OCI-LY3 (cell line): Measurements from ENCODE around the gene PPP1R37.

ENCODE experiments used
- H2AFZ ChIP-seq: fragments of 200-600, 300-600 bp; shearing (Covaris generic); 2 replicates; pipeline ENCODE4 v1.6.0; 2014; ENCODE audit warnings: antibody characterized with exemption, low read depth, low read length
- H3K27ac ChIP-seq: fragments of 200-600, 300-600 bp; sonication (generic); 2 replicates; pipeline ENCODE4 v1.5.1; 2014; ENCODE audit warnings: mild to moderate bottlenecking, low read length, moderate library complexity, mixed read lengths
- H3K27me3 ChIP-seq: fragments of 200-600, 300-600 bp; sonication (generic); 2 replicates; pipeline ENCODE4 v1.6.1; 2014; ENCODE audit warnings: low read depth, low read length, mixed read lengths
- H3K36me3 ChIP-seq: fragments of 200-600, 300-600 bp; sonication (generic); replicated peaks from 2 replicates; pipeline ENCODE3; 2014; ENCODE audit warnings: low read depth, low read length, mixed read lengths
- H3K4me1 ChIP-seq: fragments of 300-600, 200-600 bp; sonication (generic); 2 replicates; pipeline ENCODE4 v1.6.1; 2014; ENCODE audit warnings: low read length, mixed read lengths
- H3K4me2 ChIP-seq: fragments of 200-600, 300-600 bp; sonication (generic); 2 replicates; pipeline ENCODE4 v1.6.1; 2014; ENCODE audit warnings: low read length, mixed read lengths
- H3K4me3 ChIP-seq: fragments of 300-600, 200-600 bp; sonication (generic); 2 replicates; pipeline ENCODE4 v1.5.1; 2014; ENCODE audit warnings: antibody characterized with exemption, mild to moderate bottlenecking, low read length, moderate library complexity
- H3K79me2 ChIP-seq: fragments of 300-600, 200-600 bp; shearing (Covaris generic); 2 replicates; pipeline ENCODE4 v1.6.1; 2014; ENCODE audit warnings: mild to moderate bottlenecking, low read length, mixed read lengths
- H3K9ac ChIP-seq: fragments of 300-600, 200-600 bp; shearing (Covaris generic); 2 replicates; pipeline ENCODE4 v1.6.0; 2014; ENCODE audit warnings: mild to moderate bottlenecking, low read length, moderate library complexity
- H3K9me3 ChIP-seq: fragments of 200-600, 300-600 bp; shearing (Covaris generic); 2 replicates; pipeline ENCODE4 v1.6.1; 2014; ENCODE audit warnings: low read length, mixed read lengths; ENCODE audit not compliant: insufficient read depth
- H4K20me1 ChIP-seq: fragments of 200-600, 300-600 bp; sonication (generic); 2 replicates; pipeline ENCODE4 v1.6.1; 2016; ENCODE audit warnings: low read length, mixed read lengths; ENCODE audit not compliant: insufficient read depth
- EZH2phosphoT487 ChIP-seq: fragments of 200-600 bp; shearing (Covaris generic); IDR thresholded peaks from 2 replicates; pipeline ENCODE4 v1.6.1; 2018; ENCODE audit warnings: antibody characterized with exemption, mixed run types, low read depth
- TF ChIP-seq, protein P1 (sequence below): fragments of 200-600, 300-600 bp; sonication (generic); IDR thresholded peaks from 2 replicates; pipeline ENCODE4 v1.5.1; 2014; ENCODE audit warnings: antibody characterized with exemption, low read length, low read depth

Gene PPP1R37

DNA sequence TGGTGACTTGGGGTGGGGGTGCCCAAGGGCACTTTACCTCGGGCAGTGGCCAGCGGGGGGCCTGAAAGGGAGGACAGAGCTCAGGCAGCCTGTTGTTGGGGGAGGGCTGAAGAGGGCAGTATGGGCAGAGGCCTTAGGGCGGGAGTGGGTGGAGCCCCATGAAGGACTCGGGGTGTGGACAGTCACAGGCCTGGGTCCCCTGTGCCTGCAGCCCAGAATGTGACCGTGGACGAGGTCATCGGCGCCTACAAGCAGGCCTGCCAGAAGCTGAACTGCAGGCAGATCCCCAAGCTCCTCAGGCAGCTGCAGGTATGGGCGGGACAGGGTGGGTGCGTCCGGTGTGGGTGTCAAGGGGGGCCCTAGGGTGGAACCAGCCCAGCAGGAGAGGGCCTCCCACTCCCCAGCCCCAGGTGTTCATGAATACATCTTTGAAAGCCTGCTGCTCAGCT lies 45.3 kb downstream of the PPP1R37 start:
- H3K9me3 ChIP-seq = no peaks in the 10 kb centered on the region
- H3K4me2 ChIP-seq = peak overlapping the region; percentile 95
- no peaks in the 10 kb centered on the region for H3K27me3 ChIP-seq
- peaks cover 2% of the 10 kb centered on the region for H3K36me3 ChIP-seq
- TF ChIP-seq, protein P1, sequence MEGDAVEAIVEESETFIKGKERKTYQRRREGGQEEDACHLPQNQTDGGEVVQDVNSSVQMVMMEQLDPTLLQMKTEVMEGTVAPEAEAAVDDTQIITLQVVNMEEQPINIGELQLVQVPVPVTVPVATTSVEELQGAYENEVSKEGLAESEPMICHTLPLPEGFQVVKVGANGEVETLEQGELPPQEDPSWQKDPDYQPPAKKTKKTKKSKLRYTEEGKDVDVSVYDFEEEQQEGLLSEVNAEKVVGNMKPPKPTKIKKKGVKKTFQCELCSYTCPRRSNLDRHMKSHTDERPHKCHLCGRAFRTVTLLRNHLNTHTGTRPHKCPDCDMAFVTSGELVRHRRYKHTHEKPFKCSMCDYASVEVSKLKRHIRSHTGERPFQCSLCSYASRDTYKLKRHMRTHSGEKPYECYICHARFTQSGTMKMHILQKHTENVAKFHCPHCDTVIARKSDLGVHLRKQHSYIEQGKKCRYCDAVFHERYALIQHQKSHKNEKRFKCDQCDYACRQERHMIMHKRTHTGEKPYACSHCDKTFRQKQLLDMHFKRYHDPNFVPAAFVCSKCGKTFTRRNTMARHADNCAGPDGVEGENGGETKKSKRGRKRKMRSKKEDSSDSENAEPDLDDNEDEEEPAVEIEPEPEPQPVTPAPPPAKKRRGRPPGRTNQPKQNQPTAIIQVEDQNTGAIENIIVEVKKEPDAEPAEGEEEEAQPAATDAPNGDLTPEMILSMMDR = no peak
- no peak for TF ChIP-seq EZH2phosphoT487
- peak overlapping the region; percentile 86; the same call in 1 of the 2 replicates for H3K9ac ChIP-seq
- H2AFZ ChIP-seq = no peak overlapping the region
- H3K4me1 ChIP-seq = peaks cover 28% of the 10 kb centered on the region
- H3K27ac ChIP-seq = peak overlapping the region; percentile 89; the same call in 1 of the 2 replicates
- peaks cover 16% of the 10 kb centered on the region for H3K79me2 ChIP-seq
- H4K20me1 ChIP-seq = no peaks in the 10 kb centered on the region
- no peak overlapping the region for H3K4me3 ChIP-seq

DNA sequence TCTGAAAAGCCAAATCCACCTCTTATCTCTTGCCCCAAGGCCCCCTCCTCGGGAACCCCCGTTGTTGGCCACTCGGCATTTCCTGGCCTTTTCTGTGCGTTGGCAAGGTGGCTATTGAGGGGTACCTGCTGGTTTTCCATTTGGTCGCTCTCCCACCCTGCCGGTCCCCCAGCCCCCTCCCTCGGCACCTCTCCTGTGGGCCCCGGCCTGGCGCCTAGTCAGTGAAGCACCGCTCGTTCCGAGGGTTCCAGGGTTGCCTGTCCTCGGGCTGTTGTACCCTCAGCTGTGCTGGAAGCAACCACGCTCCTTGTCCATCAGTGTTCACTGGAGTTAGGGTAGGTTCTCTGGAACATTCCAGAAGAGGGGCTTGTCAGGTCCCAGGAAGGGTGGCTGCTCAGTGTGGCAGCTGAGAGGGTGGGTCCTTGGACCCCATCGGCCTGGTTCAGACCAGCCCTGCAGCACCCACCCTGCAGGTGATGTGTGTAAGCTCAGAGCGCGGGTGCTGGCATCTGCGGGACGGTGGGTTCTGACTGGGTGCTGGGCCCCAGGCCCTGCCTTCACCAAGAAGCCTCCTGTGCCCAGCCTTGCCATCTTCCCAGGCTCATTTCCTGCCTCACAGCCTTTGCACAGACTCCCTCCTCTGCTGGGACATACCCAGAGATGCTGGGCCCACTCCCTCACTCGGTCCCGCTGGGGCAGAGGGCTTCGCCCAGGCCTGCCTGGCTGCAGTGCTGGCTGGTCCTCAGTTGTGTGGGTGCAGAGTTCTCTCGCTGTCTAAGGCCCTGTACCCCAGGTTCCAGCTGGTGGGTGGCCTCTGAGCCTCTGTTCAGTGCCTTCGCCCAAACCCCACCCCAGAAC lies 46.5 kb downstream of the PPP1R37 start:
- H3K4me1 ChIP-seq = peaks cover 28% of the 10 kb centered on the region
- peaks cover 6% of the 10 kb centered on the region for H3K36me3 ChIP-seq
- H3K9me3 ChIP-seq = no peaks in the 10 kb centered on the region
- H3K4me3 ChIP-seq = no peak overlapping the region
- no peak overlapping the region for H3K4me2 ChIP-seq
- H2AFZ ChIP-seq = no peak overlapping the region
- H3K27me3 ChIP-seq = no peaks in the 10 kb centered on the region
- H3K9ac ChIP-seq = no peak overlapping the region
- no peak overlapping the region for H3K27ac ChIP-seq
- H3K79me2 ChIP-seq = peaks cover 16% of the 10 kb centered on the region
- no peak for TF ChIP-seq EZH2phosphoT487
- TF ChIP-seq, protein P1 = no peak
- H4K20me1 ChIP-seq = no peaks in the 10 kb centered on the region

DNA sequence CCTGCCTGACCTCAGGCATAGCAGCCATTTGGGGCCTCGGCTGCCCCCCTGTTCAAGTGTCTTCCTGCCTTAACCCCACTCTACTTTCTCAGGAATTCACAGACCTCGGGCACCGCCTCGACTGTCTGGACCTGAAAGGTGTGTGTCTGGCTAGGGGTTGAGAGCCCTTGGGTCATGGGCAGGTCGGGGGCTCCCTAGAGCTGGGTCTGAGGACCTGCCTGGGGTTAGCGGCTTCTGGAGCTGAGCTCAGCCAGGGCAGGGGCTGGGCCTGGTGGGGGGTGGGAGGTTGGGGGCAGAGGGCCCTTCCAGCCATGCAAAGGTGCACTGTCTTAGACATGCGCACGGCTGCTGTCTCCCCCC lies 47.1 kb downstream of the PPP1R37 start:
- H3K36me3 ChIP-seq = peaks cover 6% of the 10 kb centered on the region
- no peak overlapping the region for H2AFZ ChIP-seq
- no peak overlapping the region for H3K9ac ChIP-seq
- H3K4me3 ChIP-seq = no peak overlapping the region
- no peaks in the 10 kb centered on the region for H3K9me3 ChIP-seq
- no peak for TF ChIP-seq EZH2phosphoT487
- TF ChIP-seq, protein P1 = no peak
- H3K4me1 ChIP-seq = peaks cover 28% of the 10 kb centered on the region
- no peaks in the 10 kb centered on the region for H3K27me3 ChIP-seq
- H3K27ac ChIP-seq = no peak overlapping the region
- H3K79me2 ChIP-seq = peaks cover 15% of the 10 kb centered on the region
- no peak overlapping the region for H3K4me2 ChIP-seq
- H4K20me1 ChIP-seq = no peaks in the 10 kb centered on the region

DNA sequence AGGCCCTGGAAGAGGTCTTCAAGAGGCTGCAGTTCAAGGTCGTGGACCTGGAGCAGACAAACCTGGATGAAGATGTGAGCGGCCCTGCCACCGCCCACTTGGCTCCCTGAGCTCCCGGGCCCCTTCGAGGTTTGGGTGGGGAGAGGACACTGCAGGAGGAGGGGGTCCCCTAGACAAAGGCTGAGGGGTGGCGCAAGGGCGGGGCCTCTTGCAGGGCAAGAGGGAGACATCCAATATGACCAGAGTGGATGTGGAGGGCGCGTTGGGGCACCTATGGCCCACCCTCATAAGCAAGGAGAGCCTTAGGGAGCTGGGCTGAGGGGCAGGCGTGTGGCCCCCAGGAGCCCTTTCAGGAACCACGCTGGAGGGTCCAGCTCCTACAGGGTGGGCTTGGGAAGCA lies 47.6 kb downstream of the PPP1R37 start:
- no peak overlapping the region for H3K4me2 ChIP-seq
- no peaks in the 10 kb centered on the region for H3K27me3 ChIP-seq
- H3K36me3 ChIP-seq = peaks cover 4% of the 10 kb centered on the region
- H3K79me2 ChIP-seq = peaks cover 11% of the 10 kb centered on the region
- no peak overlapping the region for H3K4me3 ChIP-seq
- H3K4me1 ChIP-seq = peaks cover 28% of the 10 kb centered on the region
- H2AFZ ChIP-seq = no peak overlapping the region
- no peak overlapping the region for H3K9ac ChIP-seq
- no peaks in the 10 kb centered on the region for H3K9me3 ChIP-seq
- no peaks in the 10 kb centered on the region for H4K20me1 ChIP-seq
- no peak overlapping the region for H3K27ac ChIP-seq
- TF ChIP-seq, protein P1 = no peak
- no peak for TF ChIP-seq EZH2phosphoT487
